Neural cell (in vitro differentiated cells): ENCODE data around the gene NMRK2. TPM values are rescaled to one million over a fixed set of nuclear protein-coding genes. Genes with fewer than 3 reads are reported as not detected.
A peak's percentile ranks its signal among the peaks of the same experiment; 100 is the strongest.

ENCODE experiments used
- H2AFZ ChIP-seq: fragments of 200-600, 300-800 bp; sonication (generic), shearing (Covaris generic); 2 replicates; pipeline ENCODE4 v1.6.0; 2014; ENCODE audit warnings: low read depth, mild to moderate bottlenecking, antibody characterized with exemption, low read length, moderate library complexity
- H3F3A ChIP-seq: fragments of 200-600 bp; shearing (Covaris generic); 2 replicates; pipeline ENCODE4 v1.6.1; 2016; ENCODE audit warnings: mild to moderate bottlenecking, moderate library complexity, mixed read lengths, antibody characterized with exemption, low read length; ENCODE audit not compliant: insufficient read depth, poor library complexity, severe bottlenecking
- H3K27ac ChIP-seq: fragments of 200-600, 300-800 bp; sonication (generic), shearing (Covaris generic); 2 replicates; pipeline ENCODE4 v1.5.1; 2014; ENCODE audit warnings: mild to moderate bottlenecking, low read length, moderate library complexity
- H3K27me3 ChIP-seq: fragments of 300-800, 200-600 bp; sonication (generic), shearing (Covaris generic); 2 replicates; pipeline ENCODE4 v1.6.0; 2014; ENCODE audit warnings: mild to moderate bottlenecking, low read depth, low read length, moderate library complexity; ENCODE audit not compliant: insufficient read depth
- H3K36me3 ChIP-seq: fragments of 300-800, 200-600 bp; sonication (generic), shearing (Covaris generic); 2 replicates; pipeline ENCODE4 v1.5.1; 2014; ENCODE audit warnings: mild to moderate bottlenecking, antibody characterized with exemption, low read length, moderate library complexity; ENCODE audit not compliant: insufficient read depth
- H3K4me2 ChIP-seq: fragments of 300-800, 200-600 bp; sonication (generic), shearing (Covaris generic); 2 replicates; pipeline ENCODE4 v1.6.0; 2014; ENCODE audit warnings: mild to moderate bottlenecking, low read length
- H3K4me3 ChIP-seq: fragments of 300-800, 200-600 bp; sonication (generic), shearing (Covaris generic); 2 replicates; pipeline ENCODE4 v1.5.1; 2014; ENCODE audit warnings: mild to moderate bottlenecking, low read length, moderate library complexity
- H3K79me2 ChIP-seq: fragments of 200-600 bp; shearing (Covaris generic); replicated peaks from 2 replicates; pipeline ENCODE4 v1.6.0; 2014; ENCODE audit warnings: mild to moderate bottlenecking, low read length, moderate library complexity; ENCODE audit not compliant: insufficient read depth
- H3K9ac ChIP-seq: fragments of 300-800, 200-600 bp; sonication (generic), shearing (Covaris generic); 2 replicates; pipeline ENCODE4 v1.6.1; 2016; ENCODE audit warnings: mild to moderate bottlenecking, low read length, mixed read lengths
- H3K9me2 ChIP-seq: fragments of 200-600 bp; shearing (Covaris generic); 2 replicates; pipeline ENCODE4 v1.6.1; 2016; ENCODE audit warnings: mild to moderate bottlenecking, low read length, mixed read lengths; ENCODE audit not compliant: insufficient read depth
- H3K9me3 ChIP-seq: fragments of 200-600, 300-800 bp; sonication (generic), shearing (Covaris generic); 2 replicates; pipeline ENCODE4 v1.6.1; 2016; ENCODE audit warnings: mild to moderate bottlenecking, mixed run types, low read length, moderate library complexity, mixed read lengths
- H4K20me1 ChIP-seq: fragments of 200-600 bp; shearing (Covaris generic); 2 replicates; pipeline ENCODE4 v1.6.1; 2016; ENCODE audit warnings: mild to moderate bottlenecking, mixed run types; ENCODE audit not compliant: insufficient read depth
- CTCF ChIP-seq: fragments of 450-650 bp; IDR thresholded peaks from 2 replicates; pipeline ENCODE4 v1.5.1; 2014; ENCODE audit warnings: antibody characterized with exemption, mild to moderate bottlenecking, moderate library complexity; ENCODE audit not compliant: poor library complexity, severe bottlenecking
- EP300 ChIP-seq: fragments of 450-650 bp; conservative IDR thresholded peaks from 2 replicates; pipeline ENCODE4 v1.6.1; 2014; ENCODE audit warnings: antibody characterized with exemption, mild to moderate bottlenecking, moderate library complexity; ENCODE audit not compliant: poor library complexity, severe bottlenecking
- EZH2 ChIP-seq: fragments of 200-600, 300-800 bp; shearing (Covaris generic), sonication (generic); IDR thresholded peaks from 2 replicates; pipeline ENCODE4 v1.6.1; 2014; ENCODE audit warnings: antibody characterized with exemption, low read length, borderline replicate concordance, mild to moderate bottlenecking; ENCODE audit not compliant: insufficient read depth, poor library complexity, severe bottlenecking
- MXI1 ChIP-seq: fragments of 450-650 bp; conservative IDR thresholded peaks from 2 replicates; pipeline ENCODE4 v1.6.1; 2014; ENCODE audit warnings: antibody characterized with exemption, mild to moderate bottlenecking; ENCODE audit not compliant: poor library complexity, severe bottlenecking
- POLR2AphosphoS5 ChIP-seq: IDR thresholded peaks from 2 replicates; pipeline ENCODE4 v1.6.1; 2012
- RAD21 ChIP-seq: fragments of 450-650 bp; conservative IDR thresholded peaks from 2 replicates; pipeline ENCODE4 v1.6.1; 2014; ENCODE audit warnings: antibody characterized with exemption, mild to moderate bottlenecking, moderate library complexity
- REST ChIP-seq: IDR thresholded peaks from 2 replicates; pipeline ENCODE4 v1.6.1; 2012; ENCODE audit warnings: borderline replicate concordance
- SMC3 ChIP-seq: fragments of 450-650 bp; conservative IDR thresholded peaks from 2 replicates; pipeline ENCODE4 v1.6.1; 2014; ENCODE audit warnings: antibody characterized with exemption, mild to moderate bottlenecking, moderate library complexity; ENCODE audit not compliant: poor library complexity
- TAF1 ChIP-seq: IDR thresholded peaks from 2 replicates; pipeline ENCODE4 v1.6.1; 2012; ENCODE audit warnings: low read depth
- polyA plus RNA-seq: library from polyadenylated mRNA; depleted of rRNA; stranded (reverse); fragments of >200 nt; gene quantifications from 2 replicates; pipeline ENCODE4 v1.2.3, GENCODE V29; 2014
- small RNA-seq, 3 experiments: library from RNA; depleted of rRNA; stranded (forward); fragments of <200 nt; gene quantifications; one replicate each; pipeline ENCODE3, GENCODE V24; 2012

The NMRK2 gene
- polyA plus RNA-seq, 1 donor from 2014 or later: not detected

GRCh38 chr19:3990815-3991117, 57.9 kb downstream of the NMRK2 start:
- Histone ChIP-seq H3K9ac (no peak overlapping the region), H3K9me3 (no peaks in the 10 kb centered on the region)

More at GRCh38 chr19:3990815-3991117, 57.9 kb downstream of the NMRK2 start:
- Histone ChIP-seq H3K27me3 (no peaks in the 10 kb centered on the region), H3K36me3 (no peaks in the 10 kb centered on the region), H3K79me2 (no peaks in the 10 kb centered on the region), H3K4me3 (no peak overlapping the region), H3F3A (peaks cover 2% of the 10 kb centered on the region), H2AFZ (peak overlapping the region; percentile 10), H3K27ac (no peak overlapping the region), H4K20me1 (no peaks in the 10 kb centered on the region), H3K4me2 (no peak overlapping the region), H3K9me2 (no peaks in the 10 kb centered on the region)
- TF ChIP-seq MXI1 (no peak), SMC3 (no peak), RAD21 (no peak), EP300 (no peak), CTCF (no peak), EZH2 (no peak), TAF1 (no peak), POLR2AphosphoS5 (no peak), REST (no peak)

Small RNA genes lying within 50 kb of the gene (small RNA-seq; reads per million reads assigned to genes)
- gene RN7SL202P (0 reads per million in 3 experiments), gene SNORD37 (12.4 to 26.8 (median 13.0) reads per million in 3 experiments)

Other genes starting within 250 kb of the NMRK2 start
- 7.0 and 7.1 TPM in 2 replicates for gene PIP5K1C, start 232.6 kb upstream of the NMRK2 start, polyA plus RNA-seq
- gene TJP3, start 224.7 kb upstream of the NMRK2 start, polyA plus RNA-seq: 0.15 TPM in 1 of 2 replicates, not detected in the other
- 37.1 and 56.3 TPM in 2 replicates for gene APBA3, start 171.4 kb upstream of the NMRK2 start, polyA plus RNA-seq
- 74.7 and 83.8 TPM in 2 replicates for gene MRPL54, start 170.4 kb upstream of the NMRK2 start, polyA plus RNA-seq
- not detected in 2 replicates for gene RAX2, start 160.8 kb upstream of the NMRK2 start, polyA plus RNA-seq
- gene MATK, start 146.7 kb upstream of the NMRK2 start, polyA plus RNA-seq: 2.6 and 4.1 TPM in 2 replicates
- 9.0 and 16.9 TPM in 2 replicates for gene ZFR2, start 64.0 kb upstream of the NMRK2 start, polyA plus RNA-seq
- 73.8 and 85.0 TPM in 2 replicates for gene ATCAY, start 52.4 kb upstream of the NMRK2 start, polyA plus RNA-seq
- 100 and 118 TPM in 2 replicates for gene DAPK3, start 38.0 kb downstream of the NMRK2 start, polyA plus RNA-seq
- 716 and 865 TPM in 2 replicates for gene EEF2, start 52.4 kb downstream of the NMRK2 start, polyA plus RNA-seq
- 22.3 and 27.0 TPM in 2 replicates for gene PIAS4, start 74.7 kb downstream of the NMRK2 start, polyA plus RNA-seq
- gene ZBTB7A, start 133.8 kb downstream of the NMRK2 start, polyA plus RNA-seq: 1.7 and 2.5 TPM in 2 replicates
- 95.5 and 102 TPM in 2 replicates for gene MAP2K2, start 191.1 kb downstream of the NMRK2 start, polyA plus RNA-seq
- not detected in 2 replicates for gene CREB3L3, start 220.6 kb downstream of the NMRK2 start, polyA plus RNA-seq
- 42.7 and 42.8 TPM in 2 replicates for gene SIRT6, start 249.5 kb downstream of the NMRK2 start, polyA plus RNA-seq
- 2.8 and 3.3 TPM in 2 replicates for gene ANKRD24, start 249.6 kb downstream of the NMRK2 start, polyA plus RNA-seq